Body of pancreas (tissue), 4 donors: Measurements from ENCODE around the gene ANKH.

Experiments
- CTCF ChIP-seq, 7 experiments: fragments of 450-650 bp in 4 of 7; fragments of 200-600 bp in 3 of 7; sonication (generic) in 3 of 7; IDR thresholded peaks; one replicate each; pipeline ENCODE4 v1.5.1; 2016 to 2019; ENCODE audit warnings: antibody characterized with exemption in 7 of 7
- POLR2A ChIP-seq, 3 donors: fragments of 450-650 bp; IDR thresholded peaks; one replicate each; pipeline ENCODE4 v1.6.1; 2016; ENCODE audit warnings: antibody characterized with exemption in 3 of 3, mild to moderate bottlenecking in 2 of 3

GRCh38 chr5:14778792-14779070 lies 92.8 kb downstream of the ANKH start:
- no peak for TF ChIP-seq POLR2A (IDR thresholded peaks at IDR 0.05)
- no peak for TF ChIP-seq CTCF (IDR thresholded peaks at IDR 0.05)
